Heart left ventricle (tissue), 16 donors: ENCODE data around the gene PRKCB. TPM values are rescaled to one million over a fixed set of nuclear protein-coding genes. Genes with fewer than 3 reads are reported as not detected.
"Not testable (repeated sequence)": the region's sequence is repeated elsewhere in the genome, so short reads cannot be mapped to it uniquely, and the experiment has no call there.

Experiments
- ATAC-seq, 4 donors: fragments of 200-7000 bp; cut with Tn5 transposase; one replicate each; pipeline ENCODE4 v1.9.1; 2020 to 2022; ENCODE audit warnings: moderate library complexity in 4 of 4, mild to moderate bottlenecking in 3 of 4, moderate number of reproducible peaks in 1 of 4
- DNase-seq, 5 donors: peaks; one replicate each; pipeline ENCODE4 v3.0.0-alpha.2; 2020
- H3K27ac ChIP-seq, 12 donors: fragments of 200-600 bp; sonication (generic) in 4 of 12; one replicate each; pipeline versions ENCODE4 v1.5.0 to v1.8.0; 2016 to 2022; ENCODE audit warnings: mild to moderate bottlenecking in 2 of 12
- H3K27me3 ChIP-seq, 9 donors: fragments of 200-600 bp; sonication (generic) in 2 of 9; one replicate each; pipeline versions ENCODE4 v1.5.1 to v1.8.0; 2016 to 2022; ENCODE audit warnings: mild to moderate bottlenecking in 3 of 9
- H3K36me3 ChIP-seq, 9 donors: fragments of 200-600 bp; sonication (generic) in 2 of 9; one replicate each; pipeline versions ENCODE4 v1.5.0 to v1.8.0; 2018 to 2022; ENCODE audit warnings: mild to moderate bottlenecking in 2 of 9
- H3K4me1 ChIP-seq, 12 donors: fragments of 200-600 bp; sonication (generic) in 4 of 12; one replicate each; pipeline versions ENCODE4 v1.5.0 to v1.8.0; 2016 to 2022; ENCODE audit warnings: mild to moderate bottlenecking in 3 of 12
- H3K4me3 ChIP-seq, 12 donors: fragments of 200-600 bp; sonication (generic) in 4 of 12; one replicate each; pipeline versions ENCODE4 v1.5.0 to v1.8.0; 2017 to 2022; ENCODE audit warnings: mild to moderate bottlenecking in 9 of 12, moderate library complexity in 4 of 12
- H3K9me3 ChIP-seq, 12 donors: fragments of 200-600 bp; sonication (generic) in 4 of 12; one replicate each; pipeline versions ENCODE4 v1.5.0 to v1.8.0; 2016 to 2022; ENCODE audit warnings: mild to moderate bottlenecking in 1 of 12
- CTCF ChIP-seq, 12 donors: fragments of 200-600 bp; sonication (generic) in 4 of 12; IDR thresholded peaks; one replicate each; pipeline versions ENCODE4 v1.5.0 to v1.8.0; 2018 to 2022; ENCODE audit warnings: antibody characterized with exemption in 12 of 12, mild to moderate bottlenecking in 5 of 12
- POLR2A ChIP-seq, 2 donors: fragments of 450-650 bp; IDR thresholded peaks; one replicate each; pipeline ENCODE4 v1.6.1; 2017; ENCODE audit warnings: antibody characterized with exemption in 2 of 2, mild to moderate bottlenecking in 2 of 2, moderate library complexity in 2 of 2
- WGBS, 4 donors: extraction: QIAGEN DNeasy Blood & Tissue Kit in 2 of 4; methylation state at CpG; one replicate each; pipeline versions ENCODE4 v1.1.5 to v1.1.7; 2013 to 2018; 5-methylcytosine and 5-hydroxymethylcytosine counted together
- intact Hi-C, 10 donors: fragments of 100-400 bp; cut with DNase I; formaldehyde crosslinking; loops; one replicate each; pipeline versions ENCODE4 v1.11.1 to v1.14.2; 2022
- polyA plus RNA-seq, 2 donors: library from polyadenylated mRNA; stranded (reverse); fragments of 200-250 nt; gene quantifications; one replicate each; pipeline ENCODE4 v1.2.3, GENCODE V29; 2013
- total RNA-seq, 9 donors: library from RNA; depleted of rRNA in 2 of 9; stranded (reverse); fragments of >200 nt in 2 of 9; fragmentation: NEBNext Ultra II Directional in 3 of 9; extraction: Animal tissue kit (Norgen Biotek cat#: 25700) in 3 of 9; gene quantifications; one replicate each; pipeline versions ENCODE4 v1.1.0 to v1.2.4, GENCODE V29; 2016 to 2023
- donor health status: ischemic (EF 13 %, LVEDD 7.1; RV severe dilation, severe dysfunction).
- donor health status: healthy with polysubstance abuse.
- donor health status: DM: no; HTN: yes; CAD: no.
- donor health status: DM: no; HTN: no; CAD: no.
- donor health status: ischemic (EF 25% LVEDD 6.9; RV normal size, moderate dysfunction).
- donor health status: ischemic (EF 25% LVEDD 5.7; RV mildly dilated, moderate dysfunction).
- donor health status: healthy.
- donor health status: DM: yes; HTN: yes; CAD: no.
- donor health status: ischemic (EF 35%, LVEDD 5.7; RV mildly dilated, moderate dysfunction).
- donor health status: nonischemic (EF 11% LVEDD 7.7; RV severe dilation, severe dysfunction).
- donor health status: DM: yes; HTN: yes; CAD: no.
- donor health status: PGD.
- donor health status: ischemic (EF 29% LVEDD 5.4; RV normal size, mild dysfunction).
- donor health status: nonischemic (EF 23%, LVEDD 6.1; RV moderate dilation, normal function).

The PRKCB gene
- total and polyA plus RNA-seq, 11 donors: 0.30 to 18.4 (median 1.7) TPM

- peak in 1 of 5 donors; percentile 26 for DNase-seq
Observed at GRCh38 chr16:24146518-24146917, 310.7 kb downstream of the PRKCB start.

GRCh38 chr16:24149102-24149501 lies 313.3 kb downstream of the PRKCB start:
- TF ChIP-seq POLR2A (IDR thresholded peaks at IDR 0.05) (no peak), CTCF (IDR thresholded peaks at IDR 0.05) (no peak)
- intact Hi-C loops: loop anchor here in 1 of 10 donors (10.0 kb wide), 1 partner anchor 76 kb away; no protein-coding TSS in a partner anchor
- peaks cover 0 to 18% (median 0%) of the 10 kb centered on the region in 12 donors for H3K4me1 ChIP-seq
- ATAC-seq: no peak
- no peak for DNase-seq
- no peaks in the 10 kb centered on the region for H3K9me3 ChIP-seq
- H3K27me3 ChIP-seq: no peaks in the 10 kb centered on the region
- no peak overlapping the region for H3K4me3 ChIP-seq
- H3K36me3 ChIP-seq: no peaks in the 10 kb centered on the region
- WGBS, 4 donors: 90 to 93% (median 91%) methylated on average over 3 of the region's 3 CpGs
- no peak overlapping the region for H3K27ac ChIP-seq

More at GRCh38 chr16:24146518-24146917, 310.7 kb downstream of the PRKCB start:
- Histone ChIP-seq H3K27me3 (peaks cover 0 to 5% (median 0%) of the 10 kb centered on the region in 9 donors), H3K27ac (peak overlapping the region in 1 of 12 donors; percentile 18), H3K4me3 (no peak overlapping the region), H3K9me3 (no peaks in the 10 kb centered on the region), H3K4me1 (peaks cover 0 to 11% (median 0%) of the 10 kb centered on the region in 12 donors), H3K36me3 (no peaks in the 10 kb centered on the region)
- WGBS, 4 donors: 19 to 40% (median 25%) methylated on average over 7 of the region's 7 CpGs
- peak; percentile 64 to 79 (median 68) for ATAC-seq
- intact Hi-C loops: loop anchor here in 1 of 10 donors (10.0 kb wide), 1 partner anchor 78 kb away; no protein-coding TSS in a partner anchor
- no peak for TF ChIP-seq POLR2A (IDR thresholded peaks at IDR 0.05)
- no peak for TF ChIP-seq CTCF (IDR thresholded peaks at IDR 0.05)

GRCh38 chr16:24150282-24150681 lies 314.5 kb downstream of the PRKCB start:
- DNase-seq (no peak), ATAC-seq (no peak)
- H3K9me3 ChIP-seq: no peaks in the 10 kb centered on the region
- no peak overlapping the region for H3K27ac ChIP-seq
- intact Hi-C loops: no loop called here
- H3K4me1 ChIP-seq: peaks cover 0 to 18% (median 0%) of the 10 kb centered on the region in 12 donors
- H3K4me3 ChIP-seq: no peak overlapping the region
- TF ChIP-seq POLR2A (IDR thresholded peaks at IDR 0.05): no peak
- TF ChIP-seq CTCF (IDR thresholded peaks at IDR 0.05): no peak
- H3K36me3 ChIP-seq: peaks cover 0 to 8% (median 0%) of the 10 kb centered on the region in 9 donors
- WGBS, 4 donors: 79 to 90% (median 85%) methylated on average over 2 of the region's 2 CpGs
- no peaks in the 10 kb centered on the region for H3K27me3 ChIP-seq

- Histone ChIP-seq H3K4me3 (no peak overlapping the region), H3K36me3 (peaks cover 0 to 16% (median 0%) of the 10 kb centered on the region in 9 donors), H3K27ac (no peak overlapping the region), H3K27me3 (no peaks in the 10 kb centered on the region), H3K4me1 (peaks cover 0 to 10% (median 0%) of the 10 kb centered on the region in 12 donors), H3K9me3 (no peaks in the 10 kb centered on the region)
- no peak for ATAC-seq
- intact Hi-C loops: no loop called here
- WGBS, 4 donors: 38 to 58% (median 47%) methylated on average over 5 of the region's 5 CpGs
- DNase-seq: no peak
- no peak for TF ChIP-seq POLR2A (IDR thresholded peaks at IDR 0.05)
- no peak for TF ChIP-seq CTCF (IDR thresholded peaks at IDR 0.05)
Observed at GRCh38 chr16:24151482-24151939, 315.7 kb downstream of the PRKCB start.

- H3K27me3 ChIP-seq, H3K9me3 ChIP-seq, ATAC-seq, H3K4me1 ChIP-seq, DNase-seq, H3K27ac ChIP-seq, H3K4me3 ChIP-seq, intact Hi-C loops: not testable (repeated sequence)
- H3K36me3 ChIP-seq: peaks cover 0 to 18% (median 0%) of the 10 kb centered on the region in 9 donors
- 52 to 61% (median 58%) methylated on average over 10 of the region's 10 CpGs for WGBS, 4 donors
Observed at GRCh38 chr16:24152048-24152447, 316.3 kb downstream of the PRKCB start.
